Liver (tissue), 9 donors: ENCODE measurements around the gene RAPGEF2. TPM values are rescaled to one million over a fixed set of nuclear protein-coding genes. Genes with fewer than 3 reads are reported as not detected.

Experiments
- DNase-seq: peaks from one replicate; pipeline ENCODE4 v3.0.0-alpha.2; 2017; ENCODE audit warnings: low spot score
- H3K27ac ChIP-seq, 2 donors: one replicate each; pipeline ENCODE4 v1.7.0; 2013; ENCODE audit warnings: inconsistent platforms in 2 of 2, low read length in 2 of 2, control low read depth in 1 of 2, low read depth in 1 of 2, mild to moderate bottlenecking in 1 of 2
- H3K27me3 ChIP-seq, 4 donors: one replicate each; pipeline versions ENCODE4 v1.6.1 to v1.7.0; 2013; ENCODE audit warnings: low read length in 3 of 4, inconsistent platforms in 1 of 4, mild to moderate bottlenecking in 1 of 4, moderate library complexity in 1 of 4; ENCODE audit not compliant: control insufficient read depth in 4 of 4, insufficient read depth in 4 of 4
- H3K36me3 ChIP-seq, 4 donors: one replicate each; pipeline versions ENCODE4 v1.6.1 to v1.7.0; 2013; ENCODE audit warnings: low read length in 3 of 4, mild to moderate bottlenecking in 3 of 4, low read depth in 1 of 4, moderate library complexity in 1 of 4; ENCODE audit not compliant: control insufficient read depth in 4 of 4, insufficient read depth in 3 of 4
- H3K4me1 ChIP-seq, 4 donors: one replicate each; pipeline versions ENCODE4 v1.6.1 to v1.7.0; 2013; ENCODE audit warnings: low read length in 3 of 4, mild to moderate bottlenecking in 3 of 4, moderate library complexity in 1 of 4; ENCODE audit not compliant: control insufficient read depth in 4 of 4, insufficient read depth in 4 of 4
- H3K4me3 ChIP-seq, 3 donors: one replicate each; pipeline versions ENCODE4 v1.6.1 to v1.7.0; 2013; ENCODE audit warnings: low read length in 3 of 3, control low read depth in 1 of 3, low read depth in 1 of 3, mild to moderate bottlenecking in 1 of 3
- H3K9ac ChIP-seq, 2 donors: one replicate each; pipeline ENCODE4 v1.7.0; 2013; ENCODE audit warnings: low read length in 2 of 2, mild to moderate bottlenecking in 2 of 2, moderate library complexity in 2 of 2, control low read depth in 1 of 2, low read depth in 1 of 2
- H3K9me3 ChIP-seq, 4 donors: one replicate each; pipeline versions ENCODE4 v1.6.1 to v1.7.0; 2013; ENCODE audit warnings: low read length in 3 of 4; ENCODE audit not compliant: control insufficient read depth in 4 of 4
- EGR1 ChIP-seq, 2 donors: IDR thresholded peaks; 2 replicates each; pipeline ENCODE4 v1.6.1; 2016 to 2018; ENCODE audit warnings: antibody characterized with exemption in 2 of 2, low read depth in 2 of 2
- FOXA2 ChIP-seq: IDR thresholded peaks from 2 replicates; pipeline ENCODE4 v1.6.1; 2016; ENCODE audit warnings: antibody characterized with exemption
- GABPA ChIP-seq, 2 donors: IDR thresholded peaks in 1 of 2; conservative IDR thresholded peaks in 1 of 2; 2 replicates each; pipeline ENCODE4 v1.6.1; 2016; ENCODE audit warnings: antibody characterized with exemption in 2 of 2, mild to moderate bottlenecking in 1 of 2, moderate library complexity in 1 of 2
- HNF4G ChIP-seq: IDR thresholded peaks from 2 replicates; pipeline ENCODE4 v1.6.1; 2016; ENCODE audit warnings: antibody characterized with exemption
- JUND ChIP-seq, 2 donors: IDR thresholded peaks; 2 replicates each; pipeline ENCODE4 v1.6.1; 2016; ENCODE audit warnings: antibody characterized with exemption in 2 of 2
- NR2F2 ChIP-seq: IDR thresholded peaks from 2 replicates; pipeline ENCODE4 v1.6.1; 2016; ENCODE audit warnings: antibody characterized with exemption
- RXRA ChIP-seq, 2 donors: IDR thresholded peaks; 2 replicates each; pipeline ENCODE4 v1.6.1; 2017 to 2018; ENCODE audit warnings: antibody characterized with exemption in 2 of 2, mild to moderate bottlenecking in 1 of 2
- SP1 ChIP-seq: IDR thresholded peaks from 2 replicates; pipeline ENCODE4 v1.6.1; 2018; ENCODE audit warnings: antibody characterized with exemption, mild to moderate bottlenecking
- TAF1 ChIP-seq: conservative IDR thresholded peaks from 2 replicates; pipeline ENCODE4 v1.6.1; 2016; ENCODE audit warnings: antibody characterized with exemption, mild to moderate bottlenecking
- YY1 ChIP-seq: IDR thresholded peaks from 2 replicates; pipeline ENCODE4 v1.6.1; 2016; ENCODE audit warnings: antibody characterized with exemption, mild to moderate bottlenecking
- WGBS: extraction: QIAGEN DNeasy Blood & Tissue Kit; methylation state at CpG from one replicate; pipeline ENCODE4 v1.1.7; 2013; 5-methylcytosine and 5-hydroxymethylcytosine counted together
- polyA plus RNA-seq, 2 donors: library from polyadenylated mRNA; stranded (reverse) in 1 of 2; unstranded in 1 of 2; fragments of 200-250 nt in 1 of 2; fragments of >200 nt in 1 of 2; fragmentation: Nextera tagmentation in 1 of 2; extraction: Ambion mirVana in 1 of 2; gene quantifications; one replicate each; pipeline versions ENCODE4 v1.2.1 to v1.2.3, GENCODE V29; 2013 to 2015
- total RNA-seq, 2 donors: library from RNA; depleted of rRNA; stranded (reverse); fragments of >200 nt; gene quantifications; one replicate each; pipeline ENCODE4 v1.2.3, GENCODE V29; 2014
- TF ChIP-seq, protein P1 (sequence below): fragments of 150-350 bp; IDR thresholded peaks from 2 replicates; pipeline ENCODE4 v1.5.1; 2017; ENCODE audit warnings: improper control_type of control experiment, low read depth, low read length; ENCODE audit not compliant: missing input control
- TF ChIP-seq, protein P2 (sequence below): IDR thresholded peaks from 2 replicates; pipeline ENCODE4 v1.6.1; 2016; ENCODE audit warnings: antibody characterized with exemption, mild to moderate bottlenecking
- TF ChIP-seq, protein P3 (sequence below): IDR thresholded peaks from 2 replicates; pipeline ENCODE4 v1.6.1; 2016; ENCODE audit warnings: antibody characterized with exemption
- donor health status: healthy.
- donor health status: healthy.
- donor health status: healthy.
- donor health status: healthy.
- donor health status: healthy.

RAPGEF2 gene
- total and polyA plus RNA-seq, 4 donors, result 7.3 to 90.4 (median 32.2) TPM

DNA sequence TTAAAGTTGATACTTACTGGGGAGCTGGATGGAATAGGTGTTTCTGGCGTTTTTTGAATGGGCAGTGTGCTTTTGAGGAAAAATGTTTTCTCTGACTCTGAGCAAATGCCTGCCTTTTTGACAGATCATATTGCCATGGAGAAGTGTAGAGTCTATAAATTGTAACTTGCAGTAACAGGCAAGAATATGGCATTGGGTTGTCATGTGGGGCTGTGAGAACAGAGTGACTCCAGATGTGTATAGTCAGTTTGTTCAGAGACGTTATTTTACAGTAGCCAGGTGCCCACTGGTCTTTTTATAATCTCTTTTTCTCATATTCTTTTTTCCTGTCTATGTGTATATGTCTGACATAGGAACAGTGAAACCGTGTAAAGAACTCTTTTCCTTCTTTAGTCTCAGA lies 40.8 kb downstream of the RAPGEF2 start:
- H3K27ac ChIP-seq, result no peak overlapping the region
- DNase-seq, result no peak
- no peaks in the 10 kb centered on the region for H3K36me3 ChIP-seq
- peaks cover 0 to 9% (median 7%) of the 10 kb centered on the region in 4 donors for H3K4me1 ChIP-seq
- TF ChIP-seq SP1 (no peak), NR2F2 (no peak), FOXA2 (no peak), EGR1 (IDR thresholded peaks at IDR 0.05; ENCODE audit: low read depth in 2 of 2) (no peak), RXRA (IDR thresholded peaks at IDR 0.05) (no peak), HNF4G (no peak), TAF1 (no peak)
- TF ChIP-seq, protein P1, sequence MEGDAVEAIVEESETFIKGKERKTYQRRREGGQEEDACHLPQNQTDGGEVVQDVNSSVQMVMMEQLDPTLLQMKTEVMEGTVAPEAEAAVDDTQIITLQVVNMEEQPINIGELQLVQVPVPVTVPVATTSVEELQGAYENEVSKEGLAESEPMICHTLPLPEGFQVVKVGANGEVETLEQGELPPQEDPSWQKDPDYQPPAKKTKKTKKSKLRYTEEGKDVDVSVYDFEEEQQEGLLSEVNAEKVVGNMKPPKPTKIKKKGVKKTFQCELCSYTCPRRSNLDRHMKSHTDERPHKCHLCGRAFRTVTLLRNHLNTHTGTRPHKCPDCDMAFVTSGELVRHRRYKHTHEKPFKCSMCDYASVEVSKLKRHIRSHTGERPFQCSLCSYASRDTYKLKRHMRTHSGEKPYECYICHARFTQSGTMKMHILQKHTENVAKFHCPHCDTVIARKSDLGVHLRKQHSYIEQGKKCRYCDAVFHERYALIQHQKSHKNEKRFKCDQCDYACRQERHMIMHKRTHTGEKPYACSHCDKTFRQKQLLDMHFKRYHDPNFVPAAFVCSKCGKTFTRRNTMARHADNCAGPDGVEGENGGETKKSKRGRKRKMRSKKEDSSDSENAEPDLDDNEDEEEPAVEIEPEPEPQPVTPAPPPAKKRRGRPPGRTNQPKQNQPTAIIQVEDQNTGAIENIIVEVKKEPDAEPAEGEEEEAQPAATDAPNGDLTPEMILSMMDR, result no peak
- 85% methylated on average over 3 of the region's 3 CpGs for whole genome bisulfite sequencing
- no peak overlapping the region for H3K9ac ChIP-seq
- H3K9me3 ChIP-seq, result no peaks in the 10 kb centered on the region
- no peak overlapping the region for H3K4me3 ChIP-seq
- no peaks in the 10 kb centered on the region for H3K27me3 ChIP-seq

DNA sequence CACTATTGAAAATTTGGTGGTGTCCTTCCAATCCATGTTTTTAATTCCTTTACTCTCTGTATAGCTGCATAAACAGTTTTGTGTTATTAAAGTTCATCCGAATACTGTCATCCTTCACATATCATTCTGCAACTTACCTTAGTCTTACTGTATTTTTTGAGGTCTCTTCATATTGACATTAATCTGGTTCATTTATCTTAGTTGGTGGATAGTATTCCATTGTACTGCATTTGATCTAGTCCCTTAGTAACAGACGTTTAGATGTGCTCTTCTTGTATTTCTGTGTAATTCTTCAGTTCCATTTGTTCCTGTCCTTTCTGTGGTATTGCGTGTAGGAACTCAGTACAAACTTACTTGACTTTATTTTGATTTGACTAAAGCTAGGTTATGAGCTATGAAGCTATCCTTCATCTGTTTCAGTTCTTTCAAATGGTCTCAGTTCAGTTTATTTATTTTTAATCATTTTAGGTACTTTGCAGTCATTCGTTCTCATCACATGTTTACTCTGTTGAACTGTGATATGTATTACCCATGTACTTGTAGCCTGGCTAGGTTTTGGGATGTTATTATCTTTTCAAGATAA lies 41.3 kb downstream of the RAPGEF2 start:
- TF ChIP-seq GABPA (IDR thresholded peaks at IDR 0.05 in 1 of 2, conservative IDR thresholded peaks at IDR 0.05 in 1 of 2) (no peak), JUND (IDR thresholded peaks at IDR 0.05) (no peak), HNF4G (no peak), YY1 (no peak)
- TF ChIP-seq, protein P2, sequence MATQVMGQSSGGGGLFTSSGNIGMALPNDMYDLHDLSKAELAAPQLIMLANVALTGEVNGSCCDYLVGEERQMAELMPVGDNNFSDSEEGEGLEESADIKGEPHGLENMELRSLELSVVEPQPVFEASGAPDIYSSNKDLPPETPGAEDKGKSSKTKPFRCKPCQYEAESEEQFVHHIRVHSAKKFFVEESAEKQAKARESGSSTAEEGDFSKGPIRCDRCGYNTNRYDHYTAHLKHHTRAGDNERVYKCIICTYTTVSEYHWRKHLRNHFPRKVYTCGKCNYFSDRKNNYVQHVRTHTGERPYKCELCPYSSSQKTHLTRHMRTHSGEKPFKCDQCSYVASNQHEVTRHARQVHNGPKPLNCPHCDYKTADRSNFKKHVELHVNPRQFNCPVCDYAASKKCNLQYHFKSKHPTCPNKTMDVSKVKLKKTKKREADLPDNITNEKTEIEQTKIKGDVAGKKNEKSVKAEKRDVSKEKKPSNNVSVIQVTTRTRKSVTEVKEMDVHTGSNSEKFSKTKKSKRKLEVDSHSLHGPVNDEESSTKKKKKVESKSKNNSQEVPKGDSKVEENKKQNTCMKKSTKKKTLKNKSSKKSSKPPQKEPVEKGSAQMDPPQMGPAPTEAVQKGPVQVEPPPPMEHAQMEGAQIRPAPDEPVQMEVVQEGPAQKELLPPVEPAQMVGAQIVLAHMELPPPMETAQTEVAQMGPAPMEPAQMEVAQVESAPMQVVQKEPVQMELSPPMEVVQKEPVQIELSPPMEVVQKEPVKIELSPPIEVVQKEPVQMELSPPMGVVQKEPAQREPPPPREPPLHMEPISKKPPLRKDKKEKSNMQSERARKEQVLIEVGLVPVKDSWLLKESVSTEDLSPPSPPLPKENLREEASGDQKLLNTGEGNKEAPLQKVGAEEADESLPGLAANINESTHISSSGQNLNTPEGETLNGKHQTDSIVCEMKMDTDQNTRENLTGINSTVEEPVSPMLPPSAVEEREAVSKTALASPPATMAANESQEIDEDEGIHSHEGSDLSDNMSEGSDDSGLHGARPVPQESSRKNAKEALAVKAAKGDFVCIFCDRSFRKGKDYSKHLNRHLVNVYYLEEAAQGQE, result no peak
- TF ChIP-seq, protein P3, sequence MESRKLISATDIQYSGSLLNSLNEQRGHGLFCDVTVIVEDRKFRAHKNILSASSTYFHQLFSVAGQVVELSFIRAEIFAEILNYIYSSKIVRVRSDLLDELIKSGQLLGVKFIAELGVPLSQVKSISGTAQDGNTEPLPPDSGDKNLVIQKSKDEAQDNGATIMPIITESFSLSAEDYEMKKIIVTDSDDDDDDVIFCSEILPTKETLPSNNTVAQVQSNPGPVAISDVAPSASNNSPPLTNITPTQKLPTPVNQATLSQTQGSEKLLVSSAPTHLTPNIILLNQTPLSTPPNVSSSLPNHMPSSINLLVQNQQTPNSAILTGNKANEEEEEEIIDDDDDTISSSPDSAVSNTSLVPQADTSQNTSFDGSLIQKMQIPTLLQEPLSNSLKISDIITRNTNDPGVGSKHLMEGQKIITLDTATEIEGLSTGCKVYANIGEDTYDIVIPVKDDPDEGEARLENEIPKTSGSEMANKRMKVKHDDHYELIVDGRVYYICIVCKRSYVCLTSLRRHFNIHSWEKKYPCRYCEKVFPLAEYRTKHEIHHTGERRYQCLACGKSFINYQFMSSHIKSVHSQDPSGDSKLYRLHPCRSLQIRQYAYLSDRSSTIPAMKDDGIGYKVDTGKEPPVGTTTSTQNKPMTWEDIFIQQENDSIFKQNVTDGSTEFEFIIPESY, result no peak
- Histone ChIP-seq H3K36me3 (no peaks in the 10 kb centered on the region), H3K27me3 (no peaks in the 10 kb centered on the region), H3K9me3 (no peaks in the 10 kb centered on the region), H3K4me1 (peaks cover 0 to 9% (median 5%) of the 10 kb centered on the region in 4 donors), H3K4me3 (no peak overlapping the region), H3K27ac (no peak overlapping the region), H3K9ac (no peak overlapping the region)
- DNase-seq, result no peak
- WGBS, result 77% methylated on average over 4 of the region's 4 CpGs
